Measurements from ENCODE around the gene APELA.
"Not testable (repeated sequence)": the region's sequence is repeated elsewhere in the genome, so short reads cannot be mapped to it uniquely, and the experiment has no call there.

Gene APELA, protein sequence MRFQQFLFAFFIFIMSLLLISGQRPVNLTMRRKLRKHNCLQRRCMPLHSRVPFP

DNA sequence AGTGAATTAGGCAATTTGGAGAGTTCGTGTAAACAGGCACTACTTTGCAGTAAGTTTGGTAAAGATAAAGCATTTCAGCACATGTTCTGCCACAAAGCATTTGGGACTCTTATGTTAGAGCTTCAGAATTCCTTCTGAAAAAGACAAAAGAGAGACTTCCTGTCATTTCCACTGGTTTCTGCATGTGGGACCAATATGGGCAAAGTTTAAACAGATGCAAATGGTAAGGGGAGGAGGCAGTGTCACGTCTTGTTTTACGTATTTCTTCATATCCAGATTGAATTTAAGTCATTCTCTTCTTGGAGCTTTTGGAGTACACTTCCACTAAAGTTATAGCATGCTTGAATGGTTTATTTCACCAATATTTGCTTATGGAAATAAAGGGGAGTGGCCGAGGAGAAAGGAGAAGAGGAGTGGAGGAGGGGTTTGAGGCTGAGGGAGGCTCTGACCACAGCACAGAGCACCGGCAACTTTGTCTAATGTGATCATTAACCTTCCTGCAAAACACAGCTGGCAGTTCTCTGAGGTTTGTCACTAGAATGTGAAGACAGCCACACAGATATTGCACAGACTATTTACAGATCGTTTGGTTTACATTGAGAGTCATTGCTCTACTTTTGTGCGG is at the start of gene APELA:
Gene APELA (plus strand): TSS at position 479 of the 625 bp plus-strand sequence. CDS start 154 bp downstream, outside the sequence.
- DNase-seq = no peak

DNA sequence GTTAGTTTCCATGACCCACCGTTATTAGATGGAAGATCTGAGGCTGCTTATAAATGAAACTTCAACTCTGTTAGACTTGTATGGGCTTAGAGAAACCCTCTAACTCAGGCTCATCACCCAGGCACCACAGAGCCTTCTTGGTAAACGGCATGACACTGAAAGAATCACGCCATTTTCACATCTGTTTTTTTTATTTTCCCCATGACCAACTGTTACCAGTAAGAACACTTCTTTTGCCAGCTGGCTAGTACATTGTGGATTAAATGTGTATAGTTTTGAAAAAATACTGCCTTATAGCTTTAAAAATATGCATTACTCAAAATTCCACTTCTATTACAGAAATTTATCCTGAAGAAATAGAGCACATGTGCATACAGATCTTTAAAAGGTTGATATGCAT is 48.0 kb upstream of the APELA start:
- no peak for DNase-seq

DNA sequence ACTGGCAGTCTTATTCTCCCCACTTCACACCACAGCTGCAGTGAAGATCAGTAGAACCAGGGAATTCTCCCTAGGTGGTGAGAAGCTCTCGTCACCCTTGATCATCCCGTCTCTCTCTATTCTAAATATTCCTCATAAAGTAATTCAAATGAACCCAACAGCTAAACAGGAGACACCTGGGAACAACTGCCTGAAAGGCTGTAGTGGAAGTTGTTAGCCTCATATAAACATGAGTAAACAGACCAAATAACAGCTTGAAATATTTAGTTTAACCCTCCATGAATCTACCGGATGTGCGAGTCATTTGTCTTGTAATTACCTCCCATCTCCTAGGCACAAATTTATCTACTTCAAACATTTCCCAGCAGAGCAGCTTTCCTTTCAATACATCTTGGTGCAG is 30.4 kb upstream of the APELA start:
- DNase-seq = no peak

DNA sequence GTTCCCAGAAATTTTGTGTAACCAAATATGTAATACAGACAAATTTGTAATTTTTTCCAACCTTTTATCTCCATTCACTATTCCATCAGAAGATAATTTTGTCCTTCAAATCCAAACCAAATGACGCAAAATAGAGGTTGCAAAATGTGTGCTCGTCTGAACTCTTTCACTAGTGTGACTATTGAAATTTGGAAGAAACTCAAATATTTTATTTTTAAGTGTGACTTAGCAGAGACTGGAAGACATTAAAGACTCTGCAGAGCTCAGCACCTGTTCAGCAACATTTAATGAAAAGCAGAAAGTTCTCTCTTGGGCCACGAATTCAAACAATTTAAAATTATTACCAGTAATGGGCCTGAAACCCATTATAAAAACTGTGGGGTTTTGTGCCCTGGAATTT is 30.0 kb upstream of the APELA start:
- no peak for DNase-seq

DNA sequence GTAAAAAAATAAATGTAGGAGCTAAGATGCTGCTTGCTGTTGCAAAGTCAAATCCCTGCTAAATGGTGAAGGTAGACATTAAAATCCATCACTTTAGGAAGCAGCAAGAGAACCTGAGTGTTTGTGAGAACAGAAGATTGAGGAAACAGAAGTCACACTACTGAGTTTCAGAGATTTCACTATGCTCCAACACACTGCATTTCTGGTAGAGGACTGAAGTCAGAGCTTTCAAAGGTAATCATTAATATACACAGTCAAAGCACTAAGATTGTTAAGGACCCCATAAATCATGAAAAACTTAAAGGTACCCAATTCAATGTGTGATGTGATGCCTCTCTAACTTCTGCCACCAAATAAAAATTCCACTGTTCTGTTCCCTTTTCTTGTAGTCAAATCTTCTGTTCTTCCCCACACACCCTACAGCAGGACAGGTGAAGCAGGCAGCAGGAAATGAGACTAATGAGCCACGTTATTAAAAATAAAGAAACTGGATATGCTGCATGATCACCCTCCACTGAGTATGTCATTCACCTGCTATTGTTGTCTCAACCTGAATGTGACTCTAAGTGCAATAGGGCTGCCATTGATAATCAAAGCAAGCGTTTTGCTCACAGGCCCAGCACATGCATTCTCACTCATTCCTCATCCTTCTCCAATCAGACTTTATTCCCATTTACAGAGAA is 28.9 kb upstream of the APELA start:
- DNase-seq = no peak

DNA sequence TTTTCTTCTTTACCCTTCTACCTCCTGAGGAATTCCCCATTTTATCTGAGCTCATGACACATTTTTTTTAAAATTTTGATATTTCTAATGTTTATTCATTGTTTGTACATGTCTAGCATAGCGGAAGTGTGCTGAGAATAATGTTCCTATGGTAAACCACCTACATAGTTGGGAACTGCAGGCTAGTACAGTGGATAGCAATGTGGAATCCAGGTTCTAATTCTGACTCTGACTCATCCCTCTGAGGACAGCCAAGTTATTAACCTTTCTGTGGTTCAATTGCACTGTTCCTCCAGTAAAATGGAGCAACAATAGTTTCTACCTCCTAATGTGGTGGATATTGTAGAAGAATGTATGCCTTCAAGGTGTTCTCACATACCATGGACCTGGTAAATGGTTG is 20.6 kb upstream of the APELA start:
- DNase-seq = no peak

DNA sequence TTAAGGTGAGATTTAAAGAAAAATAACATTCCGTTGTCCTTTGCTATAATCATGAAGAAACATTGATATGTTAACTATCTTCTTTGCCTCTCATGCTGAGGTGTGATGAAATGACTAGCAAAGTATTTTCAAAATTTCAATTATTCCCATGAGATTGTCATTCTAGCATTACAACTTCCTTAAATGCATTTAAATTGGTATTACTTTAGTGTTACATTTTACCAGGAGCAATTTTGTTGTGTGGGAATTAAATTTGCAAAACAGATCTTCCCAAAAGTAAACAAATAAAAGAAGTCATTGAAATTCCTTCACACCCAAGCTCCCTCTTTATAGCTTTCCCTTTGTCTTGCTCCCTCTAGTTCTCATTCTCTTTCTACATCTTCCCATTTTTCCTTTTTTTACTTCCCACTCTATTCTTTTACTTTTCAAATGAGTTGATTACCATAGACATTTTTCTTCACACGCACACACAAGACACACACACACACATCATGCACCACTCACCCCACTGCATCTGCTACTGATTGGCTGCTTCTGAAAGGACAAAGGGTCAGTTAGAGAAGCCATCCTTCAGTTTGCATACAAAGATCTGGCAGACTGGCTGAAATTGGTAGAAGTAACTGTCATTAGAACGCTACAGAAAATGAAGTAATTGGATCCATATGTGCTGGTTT is 10.0 kb upstream of the APELA start:
- DNase-seq = no peak

DNA sequence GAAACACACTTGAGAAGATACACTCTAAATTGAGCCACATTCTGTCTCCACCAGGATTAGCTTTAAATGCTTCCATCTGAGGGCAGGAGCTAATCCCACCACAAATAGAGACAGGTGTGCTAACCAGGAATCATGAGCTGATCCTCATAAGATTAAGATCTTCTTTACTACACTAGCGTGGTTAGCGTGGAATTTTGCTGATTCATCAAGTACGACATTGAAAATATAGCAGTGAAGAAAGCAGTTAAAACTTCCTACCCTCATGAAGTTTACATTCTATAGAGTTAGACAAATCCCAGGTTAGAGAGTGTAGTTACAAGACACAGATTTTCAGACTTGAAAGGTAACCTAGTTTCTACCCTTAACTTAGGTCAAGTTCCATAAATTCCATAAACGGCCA is 5.3 kb upstream of the APELA start:
- no peak for DNase-seq

DNA sequence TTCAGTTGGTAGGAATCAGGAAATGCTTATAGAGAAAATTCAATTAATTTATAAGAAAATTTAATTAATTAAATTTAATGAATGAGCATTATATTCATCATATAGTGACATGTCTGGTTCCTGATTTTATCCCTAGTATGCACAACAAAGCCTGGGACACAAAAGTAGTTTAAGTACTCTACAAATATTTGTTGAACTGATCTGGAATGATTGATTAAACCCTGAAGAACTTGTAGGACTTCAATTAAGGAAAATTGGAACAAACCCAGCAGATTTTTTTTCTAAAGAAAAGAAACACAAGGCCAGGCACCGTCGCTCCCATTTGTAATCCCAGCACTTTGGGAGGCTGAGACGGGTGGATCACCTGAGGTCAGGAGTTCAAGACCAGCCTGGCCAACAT is 4.5 kb upstream of the APELA start:
- no peak for DNase-seq

DNA sequence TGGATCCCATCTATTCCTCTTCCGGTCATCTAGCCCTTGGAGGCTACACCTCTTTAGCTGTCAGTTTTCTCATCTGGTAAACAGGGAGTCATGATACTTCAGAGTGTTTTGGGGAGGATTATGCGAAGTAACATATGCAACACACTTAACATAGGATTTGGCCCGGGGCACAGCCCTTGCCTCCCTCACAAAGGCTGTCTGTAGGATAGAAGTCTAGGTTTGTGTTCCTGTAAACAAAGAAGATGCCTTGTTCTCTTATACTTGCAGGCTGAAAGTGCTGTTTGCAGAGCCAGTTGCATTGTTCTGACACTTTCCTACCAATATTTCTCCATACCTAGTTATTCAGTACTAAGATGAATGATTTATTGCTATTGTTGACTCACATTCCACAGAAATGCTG is 2.2 kb upstream of the APELA start:
- DNase-seq = no peak

DNA sequence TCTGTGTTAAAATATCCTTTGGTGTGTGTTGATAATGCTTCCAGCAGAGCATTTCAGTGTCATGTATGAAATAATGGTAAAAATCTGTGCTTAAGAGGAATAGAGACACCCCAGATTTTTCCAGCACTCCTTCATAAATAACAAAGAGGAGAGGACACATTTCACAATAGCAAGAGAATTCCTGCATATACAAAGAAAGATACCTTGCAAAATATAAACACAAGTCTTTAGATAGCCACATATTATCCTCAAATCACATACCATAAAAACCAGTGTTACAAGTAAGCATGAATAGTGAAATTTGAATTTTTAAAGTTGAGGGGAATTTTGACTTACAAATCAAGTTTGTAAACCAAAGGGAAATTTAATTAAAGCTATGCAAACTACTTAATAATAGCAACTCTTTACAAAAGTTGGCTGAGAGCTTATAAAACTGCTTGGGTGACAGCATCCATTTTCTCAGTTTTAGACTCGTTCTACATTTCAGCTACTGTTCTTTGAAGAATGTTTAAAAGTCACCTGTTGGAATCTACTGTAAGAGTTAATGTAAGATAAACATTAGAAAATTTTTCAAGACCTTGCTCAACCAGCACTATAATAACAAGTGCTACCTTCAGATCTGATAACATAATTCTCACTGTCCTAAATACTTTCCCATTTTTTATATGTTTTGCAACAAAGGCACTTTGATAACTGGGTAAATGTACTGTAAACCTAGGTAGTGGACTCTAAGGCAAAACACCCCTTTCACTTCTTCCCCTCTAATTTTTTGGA is 3.7 kb downstream of the APELA start:
- DNase-seq = no peak

DNA sequence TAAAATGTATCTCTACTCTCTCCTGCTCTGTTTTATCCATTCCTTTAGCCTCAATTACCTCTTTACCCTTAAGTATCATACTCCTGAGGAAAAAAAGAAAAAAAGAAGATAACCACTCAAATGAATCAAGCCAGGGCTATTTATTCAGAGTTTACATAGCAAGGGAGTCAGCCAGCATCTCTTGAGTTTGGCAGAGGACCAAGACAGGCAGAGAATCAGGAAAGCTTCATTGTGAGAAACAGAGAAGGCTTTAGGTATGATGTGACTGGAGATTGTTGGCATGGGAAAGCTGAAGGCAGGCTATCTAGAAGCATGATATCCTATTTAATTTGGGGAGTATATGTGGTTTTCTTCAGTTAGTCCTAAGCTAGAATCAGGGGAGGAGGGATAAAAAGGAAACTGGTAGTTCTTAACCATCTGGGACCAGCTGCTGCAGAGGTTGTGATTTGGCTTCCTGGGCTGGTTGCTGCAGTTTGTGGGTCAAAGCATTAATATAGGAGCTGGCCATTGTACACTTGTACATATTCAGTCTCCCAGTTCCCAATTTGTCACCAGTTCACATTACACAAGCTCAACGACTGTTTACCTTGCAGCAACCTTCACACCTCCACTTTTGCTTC is 11.2 kb downstream of the APELA start:
- DNase-seq = no peak

DNA sequence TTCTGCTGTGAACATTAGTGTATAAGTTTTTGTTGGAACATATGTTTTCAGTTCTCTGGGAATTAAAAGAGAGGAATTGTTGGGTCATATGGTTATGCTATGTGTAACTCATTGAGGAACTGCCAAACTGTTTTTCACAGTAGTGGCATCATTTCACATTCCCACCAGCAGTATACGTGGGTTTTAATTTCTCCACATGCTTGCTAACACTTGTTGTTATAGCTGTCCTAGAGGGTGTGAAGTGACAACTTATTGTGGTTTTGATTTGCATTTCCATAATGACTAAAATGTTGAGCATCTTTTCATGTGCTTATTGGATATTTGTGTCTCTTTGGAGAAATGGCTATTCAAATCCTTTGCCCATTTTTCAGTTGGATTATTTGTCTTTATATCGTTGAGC is 13.7 kb downstream of the APELA start:
- no peak for DNase-seq

DNA sequence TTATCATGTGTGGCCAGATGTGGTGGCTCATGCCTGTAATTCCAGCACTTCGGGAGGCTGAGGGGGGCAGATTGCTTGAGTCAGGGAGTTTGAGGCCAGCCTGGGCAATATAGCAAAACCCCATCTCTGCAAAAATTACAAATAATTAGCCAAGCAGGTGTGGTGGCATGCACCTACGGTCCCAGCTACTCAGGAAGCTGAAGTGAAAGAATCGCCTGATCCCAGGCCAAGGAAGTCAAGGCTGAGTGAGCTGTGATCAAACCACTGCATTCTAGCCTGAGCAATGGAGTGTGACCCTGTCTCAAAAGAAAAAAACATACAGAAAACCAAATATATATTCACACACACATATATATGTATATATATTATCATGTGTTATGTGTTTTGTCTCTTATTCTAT is 15.0 kb downstream of the APELA start:
- DNase-seq = no peak

DNA sequence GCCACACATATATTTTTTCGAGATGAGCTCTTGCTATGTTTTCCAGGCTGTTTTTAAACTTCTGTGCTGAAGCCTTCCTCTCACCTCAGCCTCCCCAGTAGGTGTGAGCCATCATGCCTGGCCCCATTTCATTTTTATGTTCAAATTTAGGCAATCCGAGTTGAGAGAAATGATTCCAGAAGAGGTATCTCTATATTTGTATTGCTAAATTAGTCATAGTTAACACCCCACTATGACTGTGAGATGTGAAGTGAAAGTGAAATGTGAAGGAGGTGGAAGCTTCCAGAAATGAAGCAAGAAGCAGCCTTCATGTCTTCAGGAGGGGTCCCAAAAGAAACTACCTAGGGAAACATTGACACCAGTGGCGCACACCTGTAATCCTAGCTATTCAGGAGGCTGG is 17.7 kb downstream of the APELA start:
- DNase-seq = no peak

DNA sequence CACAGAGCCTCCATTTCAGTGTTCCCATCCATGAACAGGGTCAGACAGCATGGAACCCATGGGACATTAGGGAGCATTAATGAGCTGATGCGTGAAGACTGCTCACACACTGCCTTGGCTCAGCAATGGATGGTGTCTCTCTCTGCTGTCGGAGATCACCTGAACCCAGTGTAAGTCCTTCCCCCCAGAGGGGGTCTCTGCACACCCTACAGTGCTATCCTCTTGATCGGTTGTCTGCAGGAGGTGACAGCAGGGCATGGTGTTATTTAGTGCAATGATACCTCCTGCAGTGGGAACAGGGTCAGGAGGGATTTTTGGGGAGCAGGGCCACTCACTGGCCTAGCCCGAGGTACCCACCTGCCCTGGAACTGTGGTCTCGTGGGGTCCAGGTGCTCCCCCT is 25.6 kb downstream of the APELA start:
- no peak for DNase-seq

DNA sequence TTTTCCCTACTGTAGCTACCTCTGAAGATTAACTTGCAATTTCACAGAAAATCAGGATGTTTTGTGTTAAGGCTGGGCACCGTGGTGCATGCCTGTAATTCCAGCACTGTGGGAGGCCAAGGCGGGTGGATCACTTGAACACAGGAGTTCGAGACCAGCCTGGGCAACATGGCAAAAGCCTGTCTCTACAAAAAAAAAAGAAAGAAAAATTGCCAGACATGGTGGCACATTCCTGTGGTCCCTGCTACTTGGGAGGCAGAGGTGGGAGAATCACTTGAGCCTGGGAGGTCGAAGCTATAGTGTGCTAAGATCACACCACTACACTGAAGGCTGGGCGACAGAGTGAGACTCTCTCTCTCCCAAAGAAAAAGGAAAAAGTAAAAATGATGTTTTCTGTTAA is 27.4 kb downstream of the APELA start:
- DNase-seq = no peak

DNA sequence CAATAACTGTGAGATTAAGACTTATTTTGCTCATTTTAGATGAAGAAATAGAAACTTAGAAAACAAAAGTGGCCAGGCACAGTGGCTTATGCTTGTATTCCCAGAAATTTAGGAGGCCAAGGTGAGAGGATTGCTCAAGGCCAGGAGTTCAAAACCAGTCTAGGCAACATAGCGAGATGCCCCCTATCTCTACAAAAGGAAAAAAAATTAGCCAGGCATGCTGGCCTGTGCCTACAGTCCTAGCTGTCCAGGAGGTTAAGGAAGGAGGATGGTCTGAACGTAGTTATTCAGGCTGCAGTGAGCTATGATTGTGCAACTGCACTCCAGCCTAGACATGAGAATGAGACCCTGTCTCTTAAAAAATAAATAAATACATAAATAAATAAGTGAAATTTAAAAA is 28.0 kb downstream of the APELA start:
- DNase-seq = no peak

DNA sequence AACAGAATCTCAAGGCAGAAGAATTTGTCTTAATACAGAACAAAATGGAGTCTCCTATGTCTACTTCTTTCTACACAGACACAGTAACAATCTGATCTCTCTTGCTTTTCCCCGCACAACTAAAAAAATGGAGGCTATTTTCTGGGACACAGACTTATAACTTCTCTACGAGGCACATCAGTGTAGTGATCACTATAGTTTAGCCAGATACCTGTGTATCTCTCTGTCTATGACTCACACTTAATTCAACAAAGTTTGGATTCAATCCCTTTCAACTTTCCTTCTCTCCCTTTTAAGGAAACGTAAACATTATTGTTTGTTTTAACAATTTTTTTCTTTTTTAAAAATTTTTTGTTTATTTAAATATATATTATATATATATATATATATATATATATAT is 29.4 kb downstream of the APELA start:
- DNase-seq = no peak

DNA sequence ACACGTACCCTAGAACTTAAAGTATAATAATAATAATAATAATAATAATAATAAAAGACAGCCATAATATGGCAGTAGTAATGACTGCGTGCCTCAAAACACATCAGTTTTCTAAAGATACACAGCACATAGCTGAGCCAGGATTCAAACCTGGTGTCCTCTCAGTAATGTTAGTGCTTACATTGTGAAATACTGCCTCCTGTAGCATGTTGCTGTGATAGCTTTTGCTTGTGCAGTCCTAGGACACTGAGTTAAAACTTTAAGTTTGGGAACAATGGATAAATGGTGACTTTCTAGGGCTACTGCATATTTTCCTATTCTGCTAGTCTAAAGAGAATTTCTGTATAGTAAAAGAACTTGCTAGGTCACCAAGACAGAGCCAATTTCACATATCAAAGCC is 36.5 kb downstream of the APELA start:
- not testable (repeated sequence) for DNase-seq

DNA sequence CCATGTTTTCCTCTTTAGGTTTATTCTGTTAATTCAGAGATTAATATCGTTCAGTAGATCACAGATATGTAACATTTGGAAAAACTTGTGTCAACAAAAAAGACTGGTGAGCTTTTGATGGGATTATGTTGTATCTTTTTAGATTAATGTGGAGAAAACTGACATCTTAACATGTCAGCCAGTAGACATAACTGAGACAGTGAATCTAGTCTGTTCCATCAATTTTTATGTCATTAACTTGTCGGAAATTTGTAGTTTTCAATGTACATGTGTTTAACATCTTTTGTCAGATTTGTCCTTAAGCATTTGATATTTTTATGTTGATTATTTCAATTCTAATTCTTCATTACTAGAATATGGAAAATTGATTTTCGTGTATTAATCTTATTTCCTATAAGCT is 42.0 kb downstream of the APELA start:
- DNase-seq = no peak

DNA sequence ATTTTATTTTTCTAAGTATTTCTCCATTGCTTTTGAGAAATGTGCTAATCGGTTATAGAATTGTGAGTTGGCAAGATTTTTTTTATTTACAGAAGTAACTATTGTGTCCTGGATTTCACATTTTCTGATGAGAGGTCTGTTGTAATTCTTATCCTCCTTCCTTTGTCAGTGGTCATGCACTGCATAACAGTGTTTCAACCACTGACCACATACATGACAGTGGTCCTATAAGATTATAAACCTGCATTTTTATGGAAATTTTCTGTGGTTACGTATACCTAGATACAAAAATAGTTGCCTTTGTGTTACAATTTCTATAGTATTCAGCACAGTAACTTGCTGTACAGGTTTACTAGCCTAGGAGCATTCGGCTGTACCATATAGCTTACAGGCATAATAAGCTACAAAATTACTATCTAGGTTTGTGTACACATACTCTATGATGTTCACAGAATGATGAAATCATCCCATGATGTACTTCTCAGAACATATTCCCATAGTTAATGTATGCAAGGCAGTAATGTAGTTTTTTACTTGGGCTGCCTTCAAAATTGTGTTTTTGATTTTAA is 47.8 kb downstream of the APELA start:
- DNase-seq = no peak

DNA sequence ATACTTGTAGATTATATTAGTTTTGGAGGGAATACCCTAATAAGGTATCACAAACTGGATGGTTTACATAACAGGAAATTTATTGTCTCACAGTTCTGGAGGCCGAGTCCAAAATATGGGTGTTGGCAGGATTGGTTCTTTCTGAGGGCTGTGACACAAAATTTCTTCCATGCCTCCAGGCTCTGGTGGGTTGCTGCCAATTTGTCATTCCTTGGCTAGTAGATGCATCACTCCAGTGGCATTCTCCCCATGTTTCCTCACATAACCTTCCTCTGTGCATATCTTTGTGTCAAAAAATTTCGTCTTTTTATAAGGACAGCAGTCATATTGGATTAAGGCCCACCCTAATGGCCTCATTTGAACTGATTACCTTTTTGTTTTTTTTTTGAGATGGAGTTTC is 49.3 kb downstream of the APELA start:
- no peak for DNase-seq

All from CD4-positive, alpha-beta T cell treated with Interleukin-21 for 1 hour (primary cell).